ENCODE results near the gene CELSR1.

CELSR1 gene

GRCh38 chr22:46511151-46512038 lies 26.0 kb downstream of the CELSR1 start:
- no peak for DNase-seq (ENCODE audit: low read depth in 1 of 2, low spot score in 1 of 2)
- TF ChIP-seq SPI1 (IDR thresholded peaks at IDR 0.05; ENCODE audit: borderline replicate concordance, low read depth) (no peak), CTCF (IDR thresholded peaks at IDR 0.05; ENCODE audit: insufficient read depth, low read length) (no peak), GABPA (IDR thresholded peaks at IDR 0.05; ENCODE audit: low read depth) (no peak), POLR2AphosphoS5 (IDR thresholded peaks at IDR 0.05; ENCODE audit: low read depth) (no peak), REST (IDR thresholded peaks at IDR 0.05; ENCODE audit: insufficient replicate concordance, low read depth) (no peak)
- Histone ChIP-seq H3K4me3 (replicated peaks; ENCODE audit: insufficient read depth, low read length) (no peak overlapping the region), H3K27ac (replicated peaks) (no peak overlapping the region), H3K27me3 (ENCODE audit: insufficient read depth, poor library complexity, severe bottlenecking) (no peaks in the 10 kb centered on the region)

GRCh38 chr22:46509416-46510089 lies 27.9 kb downstream of the CELSR1 start:
- Histone ChIP-seq H3K27me3 (ENCODE audit: insufficient read depth, poor library complexity, severe bottlenecking) (no peaks in the 10 kb centered on the region), H3K4me3 (replicated peaks; ENCODE audit: insufficient read depth, low read length) (no peak overlapping the region), H3K27ac (replicated peaks) (no peak overlapping the region)
- TF ChIP-seq REST (IDR thresholded peaks at IDR 0.05; ENCODE audit: insufficient replicate concordance, low read depth): no peak
- no peak for TF ChIP-seq SPI1 (IDR thresholded peaks at IDR 0.05; ENCODE audit: borderline replicate concordance, low read depth)
- no peak for TF ChIP-seq CTCF (IDR thresholded peaks at IDR 0.05; ENCODE audit: insufficient read depth, low read length)
- TF ChIP-seq POLR2AphosphoS5 (IDR thresholded peaks at IDR 0.05; ENCODE audit: low read depth): no peak
- no peak for TF ChIP-seq GABPA (IDR thresholded peaks at IDR 0.05; ENCODE audit: low read depth)
- no peak for DNase-seq (ENCODE audit: low read depth in 1 of 2, low spot score in 1 of 2)

- Histone ChIP-seq H3K27me3 (ENCODE audit: insufficient read depth, poor library complexity, severe bottlenecking) (peaks cover 3% of the 10 kb centered on the region), H3K4me3 (replicated peaks; ENCODE audit: insufficient read depth, low read length) (no peak overlapping the region), H3K27ac (replicated peaks) (no peak overlapping the region)
- no peak for TF ChIP-seq CTCF (IDR thresholded peaks at IDR 0.05; ENCODE audit: insufficient read depth, low read length)
- no peak for DNase-seq (ENCODE audit: low read depth in 1 of 2, low spot score in 1 of 2)
Measured at GRCh38 chr22:46508491-46508999, 28.9 kb downstream of the CELSR1 start.
